GM19240 (cell line): ENCODE data around the gene HLA-DRB1.
"Not testable (repeated sequence)": the region's sequence is repeated elsewhere in the genome, so short reads cannot be mapped to it uniquely, and the experiment has no call there.

Experiments
- DNase-seq: peaks from one replicate; pipeline ENCODE4 v3.0.0; 2011; ENCODE audit warnings: low spot score; ENCODE audit not compliant: insufficient read length

Gene HLA-DRB1

DNA sequence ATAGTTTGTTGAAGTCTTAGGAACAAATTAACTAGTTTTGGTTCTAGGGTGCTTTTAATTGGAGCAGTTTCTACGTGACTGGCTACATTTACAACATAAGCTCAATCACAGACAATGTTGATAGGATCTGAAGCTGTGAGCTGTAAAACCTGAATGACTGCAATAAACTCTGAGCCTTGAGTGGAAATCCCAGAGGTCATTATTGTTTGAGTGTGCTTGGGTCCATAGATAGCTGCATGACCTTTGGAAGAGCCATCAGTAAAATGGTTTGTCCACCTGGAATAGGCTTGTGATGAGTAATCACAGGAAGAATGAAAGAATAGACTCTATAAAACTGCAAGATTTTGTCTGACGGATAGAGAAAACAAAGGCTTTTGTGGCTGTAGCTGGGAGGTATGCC, 26.7 kb downstream of the HLA-DRB1 start:
- DNase-seq, result no peak

DNA sequence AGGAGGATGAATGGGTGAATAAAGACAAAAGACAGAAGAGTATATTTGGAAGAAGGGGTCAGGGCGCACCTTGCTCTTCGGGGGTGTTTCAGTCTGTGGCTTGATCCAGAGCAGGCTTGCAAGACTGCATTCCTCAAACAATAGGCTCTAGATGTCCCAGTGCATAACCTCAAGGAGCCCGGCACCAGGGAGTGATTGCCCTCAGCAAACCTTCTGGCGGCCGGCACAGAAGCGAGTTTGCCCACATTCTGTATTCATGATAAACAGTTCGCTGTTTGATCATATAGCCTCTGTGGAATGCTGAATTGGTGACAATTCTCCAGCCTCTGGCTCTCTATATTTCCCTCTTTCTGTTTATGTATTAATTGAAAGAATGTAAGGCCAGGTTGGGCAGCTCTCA, 29.9 kb downstream of the HLA-DRB1 start:
- no peak for DNase-seq

DNA sequence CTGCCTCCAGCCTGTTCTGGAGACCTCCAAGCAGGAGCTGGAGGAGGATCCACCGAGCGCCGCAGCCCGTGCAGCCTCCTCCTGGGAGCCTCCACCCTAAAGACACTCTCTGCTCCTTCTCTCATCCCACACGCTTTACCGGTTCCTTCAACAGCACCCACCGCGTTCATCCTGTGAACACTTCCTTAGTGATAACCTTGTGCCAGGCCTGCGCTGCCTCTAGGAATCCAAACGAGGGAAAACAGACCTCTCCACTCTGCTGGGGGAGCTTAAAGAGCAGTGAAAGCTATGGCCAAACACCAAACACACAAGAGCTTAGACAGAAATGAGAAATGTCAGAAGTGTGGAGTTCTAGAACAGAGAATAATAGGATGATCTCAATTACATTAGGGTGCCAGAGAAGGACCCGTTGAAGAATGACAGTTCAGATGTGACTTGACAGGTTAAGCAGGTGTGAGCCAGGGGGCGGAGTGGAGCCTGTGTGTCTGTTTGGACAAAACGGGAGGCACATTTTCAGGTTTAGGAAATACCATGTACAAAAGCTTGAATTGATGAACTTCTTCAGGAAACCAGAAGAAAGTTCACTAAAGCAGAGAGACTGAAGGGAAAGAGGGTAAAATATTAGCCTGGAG, 31.1 kb downstream of the HLA-DRB1 start:
- no peak for DNase-seq

DNA sequence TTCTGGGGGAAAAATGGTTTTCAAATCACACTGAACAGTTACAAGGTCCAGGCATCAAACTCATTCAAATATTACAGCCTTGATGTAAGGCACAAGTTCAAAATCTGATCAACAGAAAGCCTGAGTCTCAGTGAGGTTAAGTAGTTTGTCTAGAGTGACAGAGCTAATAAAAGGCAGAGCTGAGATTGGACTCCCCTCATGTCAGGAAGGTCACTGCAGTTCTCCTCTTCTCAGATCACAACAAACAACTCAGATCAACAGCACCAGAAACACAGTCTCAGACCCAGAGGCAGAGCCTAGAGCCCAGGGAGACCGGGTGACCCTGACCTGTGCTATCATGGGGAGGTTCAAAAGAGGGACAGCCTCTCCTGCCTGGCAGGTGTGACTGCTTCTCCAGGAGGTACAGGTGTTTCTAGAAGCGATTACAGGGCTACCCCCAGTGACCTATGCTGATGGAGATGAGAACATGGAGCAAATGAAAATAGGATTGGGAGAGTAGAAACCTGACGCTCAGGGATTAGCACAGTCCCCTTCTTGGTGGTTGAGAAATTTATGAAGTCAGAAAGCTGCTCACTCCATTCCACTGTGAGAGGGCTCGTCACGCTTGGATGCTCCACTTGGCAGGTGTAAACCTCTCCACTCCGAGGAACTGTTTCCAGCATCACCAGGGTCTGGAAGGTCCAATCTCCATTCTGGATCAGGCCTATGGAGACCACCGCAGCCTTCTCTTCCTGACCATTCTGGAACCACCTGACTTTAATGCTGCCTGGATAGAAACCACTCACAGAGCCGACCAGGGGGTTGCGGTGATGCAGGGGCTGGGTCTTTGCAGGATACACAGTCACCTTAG, 35.3 kb downstream of the HLA-DRB1 start:
- DNase-seq, result no peak

DNA sequence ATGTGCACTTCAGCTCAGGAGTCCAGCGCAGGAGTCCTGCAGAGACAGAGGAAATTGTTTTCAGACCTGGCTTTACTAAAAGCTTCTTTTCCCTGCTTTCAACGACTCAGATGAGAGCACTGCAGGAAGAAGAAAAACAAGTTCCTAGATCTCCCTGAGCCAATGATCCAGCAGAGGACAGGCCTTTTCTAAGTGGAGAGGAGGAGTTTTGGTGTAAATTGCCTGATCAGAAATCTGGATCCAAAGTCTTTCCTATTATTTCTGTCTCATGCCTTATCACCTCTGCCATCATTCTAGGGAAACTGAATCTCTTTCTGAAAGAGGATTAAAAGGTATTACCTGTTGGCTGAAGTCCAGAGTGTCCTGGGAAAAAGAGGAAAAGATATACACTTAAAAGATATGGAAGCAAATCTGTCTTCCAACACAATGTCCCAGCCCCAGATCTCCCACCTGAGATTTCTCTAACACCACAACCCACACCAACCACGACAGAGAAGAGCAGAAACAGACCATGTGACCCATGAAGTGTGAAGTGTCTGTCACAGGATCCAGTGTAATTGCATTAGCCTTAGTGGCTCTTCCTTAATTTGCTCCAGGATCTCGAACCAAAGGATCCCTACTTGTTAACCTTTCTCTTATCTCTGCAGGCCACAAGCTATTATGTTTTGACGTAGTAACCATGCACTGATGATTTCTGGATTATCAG, 36.5 kb downstream of the HLA-DRB1 start:
- DNase-seq, result no peak

DNA sequence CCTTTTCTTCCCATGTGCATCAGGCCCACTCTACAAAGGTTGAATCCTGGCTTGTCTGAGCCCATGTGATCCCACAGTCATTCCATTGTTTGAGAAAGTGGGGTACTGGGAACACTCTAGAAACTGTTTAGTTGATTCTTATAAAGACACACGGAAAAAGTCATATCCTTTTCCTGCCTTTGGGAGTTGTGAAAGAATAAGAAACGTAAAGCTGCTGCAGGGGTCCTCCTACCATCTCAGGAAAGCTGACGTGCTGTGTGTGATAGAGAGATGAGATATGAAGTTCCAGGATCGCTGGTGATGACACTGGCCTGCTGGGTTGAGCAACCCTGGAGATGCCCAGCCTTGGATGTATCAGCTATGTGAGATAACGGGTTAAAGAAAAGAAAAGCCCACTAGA, 38.2 kb downstream of the HLA-DRB1 start:
- DNase-seq, result no peak

DNA sequence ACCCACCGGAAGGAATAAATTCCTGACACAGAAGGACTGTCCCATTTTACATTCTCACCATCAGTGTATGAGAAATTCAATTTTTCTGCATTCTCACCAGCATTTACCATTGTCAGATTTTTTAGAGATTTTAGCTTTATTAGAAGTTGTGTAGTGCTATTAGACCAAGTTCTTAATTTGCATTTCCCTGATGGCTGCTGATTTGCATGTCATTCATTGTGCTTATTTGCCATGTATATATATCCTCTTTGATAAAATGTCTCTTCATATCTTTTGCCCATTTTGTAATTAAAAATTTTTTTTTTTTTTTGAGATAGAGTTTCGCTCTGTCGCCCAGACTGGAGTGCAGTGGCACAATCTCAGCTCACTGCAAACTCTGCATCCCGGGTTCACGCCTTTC, 49.8 kb downstream of the HLA-DRB1 start:
- DNase-seq, result no peak

DNA sequence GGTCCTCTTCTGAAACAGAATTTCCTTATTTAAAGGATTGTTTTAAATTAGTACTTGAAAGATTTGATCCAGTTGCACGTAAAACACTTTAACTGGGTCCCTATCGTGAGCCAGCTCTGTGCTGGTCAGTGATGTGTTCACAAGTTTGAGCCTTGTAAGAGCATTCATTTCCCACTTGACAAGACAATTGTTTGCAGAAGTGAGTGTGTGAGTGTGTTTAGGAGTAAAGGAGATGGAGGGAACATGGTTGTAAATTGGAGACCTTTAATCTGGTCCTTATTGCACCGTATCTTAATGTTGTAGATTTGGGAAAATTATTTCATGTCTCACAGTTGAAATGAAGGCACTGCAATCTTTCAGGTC, 59.2 kb downstream of the HLA-DRB1 start:
- DNase-seq, result not testable (repeated sequence)

DNA sequence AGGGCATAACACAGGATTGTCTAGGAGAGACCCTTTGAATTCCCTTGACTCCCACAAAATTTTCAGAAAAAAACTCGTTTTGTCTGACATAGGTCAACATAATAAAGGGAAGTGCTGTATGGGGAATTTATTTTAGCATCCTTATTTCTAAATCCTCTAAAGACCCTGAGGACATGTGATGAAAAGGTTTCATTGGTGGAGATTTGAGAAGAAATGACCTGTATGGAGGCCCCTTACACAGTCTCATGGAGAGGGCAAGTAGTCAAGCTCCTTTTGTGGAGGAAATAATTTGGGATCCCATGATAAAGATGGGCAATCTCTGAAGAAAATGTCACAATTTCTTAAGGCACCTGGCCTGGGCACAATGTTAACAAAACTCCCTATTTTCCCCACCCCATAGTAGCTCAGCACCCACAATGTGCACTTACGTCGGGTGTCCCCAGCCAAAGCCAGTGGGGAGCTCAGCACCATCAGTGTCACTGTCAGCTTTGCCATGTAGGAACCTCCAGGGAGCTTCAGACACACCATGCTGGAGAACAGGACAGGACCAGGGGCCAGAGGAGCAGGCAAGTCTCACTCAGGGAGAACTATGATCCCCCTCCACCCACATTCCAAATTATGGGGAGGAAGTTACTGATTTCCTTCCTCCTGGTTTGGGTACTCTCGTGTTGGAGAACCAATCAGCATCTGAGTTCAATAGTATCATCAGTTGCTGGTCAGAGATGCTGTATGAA, 59.8 kb downstream of the HLA-DRB1 start, which contains the start of gene HLA-DRB5:
Gene HLA-DRB5, minus strand, starts transcription at position 591 of the 734 bp plus-strand sequence. Its CDS starts 63 bp downstream, at position 528.
- DNase-seq, result peak; percentile 13
